Endothelial cell of umbilical vein (primary cell): ENCODE measurements around the gene DPF3. TPM values are rescaled to one million over a fixed set of nuclear protein-coding genes. Genes with fewer than 3 reads are reported as not detected.

Experiments
- BruUV-seq: library from RNA; stranded (reverse); fragments of 400-500 nt; replicated peaks from 2 replicates; lab custom pipeline; 2021; lab: Mats Ljungman, UMichigan
- CTCF ChIA-PET: fragments of 300-600, 350-600 bp; sonication (Branson Sonifier 250); formaldehyde crosslinking; loops from one replicate; lab custom pipeline; 2021; ENCODE audit warnings: antibody characterized with exemption, inconsistent platforms; lab: Charles Lee
- POLR2A ChIA-PET: fragments of 300-600, 350-600 bp; sonication (Branson Sonifier 250); formaldehyde crosslinking; loops from one replicate; lab custom pipeline; 2021; ENCODE audit warnings: antibody characterized with exemption, inconsistent platforms; lab: Charles Lee
- DNase-seq: peaks from one replicate; pipeline ENCODE4 v3.0.0-alpha.2; 2011; ENCODE audit warnings: low read depth, low spot score
- FAIRE-seq: peaks from 2 replicates; lab custom pipeline; 2011; peaks lifted over from hg19 to GRCh38; lab: Jason Lieb, UNC
- H2AFZ ChIP-seq: 2 replicates; pipeline ENCODE4 v1.6.0; 2012; ENCODE audit warnings: low read depth, low read length, control low read depth, inconsistent platforms
- H3K27ac ChIP-seq: 2 replicates; pipeline ENCODE4 v1.5.1; 2011; ENCODE audit warnings: low read depth, mild to moderate bottlenecking, control low read depth, low read length, moderate library complexity; ENCODE audit not compliant: insufficient read depth
- H3K27me3 ChIP-seq, 2 experiments: 2 replicates each; pipeline versions ENCODE4 v1.6.0 to v1.6.1; 2011; ENCODE audit warnings: low read length in 2 of 2, mixed read lengths in 1 of 2; ENCODE audit not compliant: control insufficient read depth in 2 of 2, insufficient read depth in 2 of 2
- H3K36me3 ChIP-seq, 2 experiments: 2 replicates in 1 of 2; 3 replicates in 1 of 2; pipeline ENCODE4 v1.5.1; 2011; ENCODE audit warnings: low read length in 2 of 2, mild to moderate bottlenecking in 1 of 2, moderate library complexity in 1 of 2; ENCODE audit not compliant: control insufficient read depth in 2 of 2, insufficient read depth in 2 of 2; ENCODE audit errors: extremely low read depth in 1 of 2
- H3K4me1 ChIP-seq: 3 replicates; pipeline ENCODE4 v1.5.1; 2011; ENCODE audit warnings: mild to moderate bottlenecking, low read length; ENCODE audit not compliant: control insufficient read depth, insufficient read depth; ENCODE audit errors: extremely low read depth
- H3K4me2 ChIP-seq: 2 replicates; pipeline ENCODE4 v1.6.1; 2011; ENCODE audit warnings: low read length, control low read depth, mixed read lengths; ENCODE audit not compliant: insufficient read depth
- H3K4me3 ChIP-seq, 3 experiments: fragments of 200-600 bp in 1 of 3; sonication (generic), shearing (Covaris generic) in 1 of 3; replicated peaks in 1 of 3; 2 replicates each; pipeline ENCODE4 v1.5.1; 2011 to 2016; ENCODE audit warnings: control low read depth in 3 of 3, low read length in 3 of 3, mild to moderate bottlenecking in 2 of 3, inconsistent platforms in 1 of 3, low read depth in 1 of 3, moderate library complexity in 1 of 3; ENCODE audit not compliant: insufficient read depth in 1 of 3
- H3K79me2 ChIP-seq: 2 replicates; pipeline ENCODE4 v1.6.0; 2012; ENCODE audit warnings: low read length, inconsistent platforms; ENCODE audit not compliant: control insufficient read depth, insufficient read depth
- H3K9ac ChIP-seq: replicated peaks from 2 replicates; pipeline ENCODE3; 2011; ENCODE audit warnings: low read length, control low read depth; ENCODE audit not compliant: insufficient read depth; ENCODE audit errors: extremely low read depth
- H3K9me1 ChIP-seq: replicated peaks from 3 replicates; pipeline ENCODE4 v1.6.0; 2011; ENCODE audit warnings: mild to moderate bottlenecking, low read length; ENCODE audit not compliant: control insufficient read depth, insufficient read depth; ENCODE audit errors: extremely low read depth
- H3K9me3 ChIP-seq: replicated peaks from 2 replicates; pipeline ENCODE4 v1.5.1; 2012; ENCODE audit warnings: low read length, inconsistent platforms; ENCODE audit not compliant: control insufficient read depth, insufficient read depth
- H4K20me1 ChIP-seq: replicated peaks from 2 replicates; pipeline ENCODE3; 2011; ENCODE audit warnings: mild to moderate bottlenecking, low read length; ENCODE audit not compliant: control insufficient read depth, insufficient read depth; ENCODE audit errors: extremely low read depth
- EZH2 ChIP-seq: IDR thresholded peaks from 2 replicates; pipeline ENCODE4 v1.6.1; 2012; ENCODE audit warnings: borderline replicate concordance, low read depth, mild to moderate bottlenecking, moderate library complexity, low read length, inconsistent platforms; ENCODE audit not compliant: severe bottlenecking
- FOS ChIP-seq: IDR thresholded peaks from 2 replicates; pipeline ENCODE4 v1.6.1; 2011; ENCODE audit warnings: mild to moderate bottlenecking, low read length, moderate library complexity, borderline replicate concordance; ENCODE audit not compliant: insufficient read depth
- GATA2 ChIP-seq: IDR thresholded peaks from 2 replicates; pipeline ENCODE4 v1.7.0; 2011; ENCODE audit warnings: low read depth, mild to moderate bottlenecking, moderate library complexity, mixed read lengths, low read length; ENCODE audit not compliant: insufficient read length, insufficient read depth
- JUN ChIP-seq: IDR thresholded peaks from 2 replicates; pipeline ENCODE4 v1.6.1; 2011; ENCODE audit warnings: borderline replicate concordance, low read depth; ENCODE audit not compliant: insufficient read length, insufficient read depth
- MYC ChIP-seq: IDR thresholded peaks from one replicate; pipeline ENCODE4 v1.6.1; 2011; ENCODE audit warnings: mild to moderate bottlenecking, low read depth, low read length
- POLR2A ChIP-seq: IDR thresholded peaks from 2 replicates; pipeline ENCODE4 v1.6.1; 2012; ENCODE audit warnings: low read depth, mild to moderate bottlenecking, control low read depth, low read length
- POLR2AphosphoS5 ChIP-seq: IDR thresholded peaks from 2 replicates; pipeline ENCODE4 v1.6.1; 2012; ENCODE audit warnings: low read depth, mild to moderate bottlenecking, control low read depth, low read length, moderate library complexity; ENCODE audit not compliant: insufficient read depth
- dilution Hi-C: fragments of 300-500 bp; cut with MboI; formaldehyde crosslinking; loops from one replicate; pipeline ENCODE4 v1.15.0; 2019; ENCODE audit warnings: low sequenced_read_pairs; ENCODE audit not compliant: extremely low pct_ligation_motif_present
- intact Hi-C: fragments of 100-400 bp; cut with micrococcal nuclease; formaldehyde crosslinking; loops from one replicate; pipeline ENCODE4 v1.10.0; 2022
- polyA plus RNA-seq, 4 experiments: library from polyadenylated mRNA; depleted of rRNA in 3 of 4; stranded (reverse) in 3 of 4; unstranded in 1 of 4; fragments of >200 nt; gene quantifications; 2 replicates each; pipeline versions ENCODE4 v1.2.1 to v1.2.3, GENCODE V29; 2011 to 2012; ENCODE audit warnings: missing spikeins in 1 of 4
- total RNA-seq: library from RNA; stranded (reverse); gene quantifications from 2 replicates; pipeline ENCODE4 v1.2.3, GENCODE V29; 2021
- TF ChIP-seq, protein P1 (sequence below): IDR thresholded peaks from 2 replicates; pipeline ENCODE4 v1.6.1; 2011; ENCODE audit not compliant: insufficient read depth, insufficient read length
- TF ChIP-seq, protein P2 (sequence below), 2 donors: IDR thresholded peaks; 1 replicate in 1 of 2; 2 replicates in 1 of 2; pipeline ENCODE4 v1.5.1; 2011; ENCODE audit warnings: low read length in 2 of 2, mild to moderate bottlenecking in 2 of 2, moderate library complexity in 2 of 2, control low read depth in 1 of 2, inconsistent platforms in 1 of 2, low read depth in 1 of 2; ENCODE audit not compliant: insufficient read depth in 1 of 2; ENCODE audit errors: extremely low read depth in 1 of 2

Gene DPF3
- total and polyA plus RNA-seq, 2 donors (not counting 3 experiments of a cell fraction or from before 2014, with no cell fraction given): 2.4 to 3.5 TPM

DNA sequence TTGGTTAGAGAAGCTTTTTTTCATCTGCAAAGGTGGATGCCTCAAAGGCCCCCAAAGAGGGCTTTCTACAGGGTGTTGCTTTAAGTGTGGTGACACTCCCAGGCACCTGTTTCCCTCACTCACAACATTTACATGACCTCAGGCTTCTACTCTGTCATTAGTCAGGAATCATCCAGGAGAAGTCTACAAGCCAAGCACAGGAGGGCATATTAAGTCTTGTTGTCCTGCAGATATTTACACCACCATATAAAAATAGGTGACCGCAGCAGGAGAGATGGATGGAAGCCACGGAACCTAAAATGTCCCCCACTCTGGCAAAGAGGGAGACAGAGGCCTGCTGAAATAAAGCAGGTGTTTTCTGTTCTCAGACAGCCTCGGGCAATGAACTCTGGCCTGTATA, 7.5 kb upstream of the DPF3 start:
- Histone ChIP-seq H3K79me2 (no peaks in the 10 kb centered on the region), H3K4me2 (no peak overlapping the region), H3K9me3 (no peaks in the 10 kb centered on the region), H3K36me3 (no peaks in the 10 kb centered on the region), H3K9me1 (no peaks in the 10 kb centered on the region), H3K27ac (no peak overlapping the region), H3K9ac (no peak overlapping the region), H4K20me1 (no peaks in the 10 kb centered on the region), H3K4me1 (no peaks in the 10 kb centered on the region), H3K4me3 (no peak overlapping the region), H3K27me3 (no peaks in the 10 kb centered on the region), H2AFZ (no peak overlapping the region)
- CTCF ChIA-PET: no interaction called here
- FAIRE-seq: no peak
- intact Hi-C loops: no loop called here
- POLR2A ChIA-PET: no interaction called here
- BruUV-seq: no TSS peak
- dilution Hi-C loops: no loop called here
- TF ChIP-seq GATA2 (no peak), EZH2 (no peak), MYC (no peak), POLR2AphosphoS5 (no peak), FOS (no peak), POLR2A (no peak), JUN (no peak)
- TF ChIP-seq, protein P1, sequence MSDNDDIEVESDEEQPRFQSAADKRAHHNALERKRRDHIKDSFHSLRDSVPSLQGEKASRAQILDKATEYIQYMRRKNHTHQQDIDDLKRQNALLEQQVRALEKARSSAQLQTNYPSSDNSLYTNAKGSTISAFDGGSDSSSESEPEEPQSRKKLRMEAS: no peak
- TF ChIP-seq, protein P2, sequence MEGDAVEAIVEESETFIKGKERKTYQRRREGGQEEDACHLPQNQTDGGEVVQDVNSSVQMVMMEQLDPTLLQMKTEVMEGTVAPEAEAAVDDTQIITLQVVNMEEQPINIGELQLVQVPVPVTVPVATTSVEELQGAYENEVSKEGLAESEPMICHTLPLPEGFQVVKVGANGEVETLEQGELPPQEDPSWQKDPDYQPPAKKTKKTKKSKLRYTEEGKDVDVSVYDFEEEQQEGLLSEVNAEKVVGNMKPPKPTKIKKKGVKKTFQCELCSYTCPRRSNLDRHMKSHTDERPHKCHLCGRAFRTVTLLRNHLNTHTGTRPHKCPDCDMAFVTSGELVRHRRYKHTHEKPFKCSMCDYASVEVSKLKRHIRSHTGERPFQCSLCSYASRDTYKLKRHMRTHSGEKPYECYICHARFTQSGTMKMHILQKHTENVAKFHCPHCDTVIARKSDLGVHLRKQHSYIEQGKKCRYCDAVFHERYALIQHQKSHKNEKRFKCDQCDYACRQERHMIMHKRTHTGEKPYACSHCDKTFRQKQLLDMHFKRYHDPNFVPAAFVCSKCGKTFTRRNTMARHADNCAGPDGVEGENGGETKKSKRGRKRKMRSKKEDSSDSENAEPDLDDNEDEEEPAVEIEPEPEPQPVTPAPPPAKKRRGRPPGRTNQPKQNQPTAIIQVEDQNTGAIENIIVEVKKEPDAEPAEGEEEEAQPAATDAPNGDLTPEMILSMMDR (IDR thresholded peaks at IDR 0.05; ENCODE audit: extremely low read depth in 1 of 2, insufficient read depth in 1 of 2, low read depth in 1 of 2, low read length in 2 of 2): no peak
- no peak for DNase-seq
